ENCODE data around the gene PLSCR3. TPM values are rescaled to one million over a fixed set of nuclear protein-coding genes. Genes with fewer than 3 reads are reported as not detected.

PLSCR3 gene
- total RNA-seq, 4 donors from 2014 or later = 18.3 to 21.6 (median 19.9) TPM

DNA sequence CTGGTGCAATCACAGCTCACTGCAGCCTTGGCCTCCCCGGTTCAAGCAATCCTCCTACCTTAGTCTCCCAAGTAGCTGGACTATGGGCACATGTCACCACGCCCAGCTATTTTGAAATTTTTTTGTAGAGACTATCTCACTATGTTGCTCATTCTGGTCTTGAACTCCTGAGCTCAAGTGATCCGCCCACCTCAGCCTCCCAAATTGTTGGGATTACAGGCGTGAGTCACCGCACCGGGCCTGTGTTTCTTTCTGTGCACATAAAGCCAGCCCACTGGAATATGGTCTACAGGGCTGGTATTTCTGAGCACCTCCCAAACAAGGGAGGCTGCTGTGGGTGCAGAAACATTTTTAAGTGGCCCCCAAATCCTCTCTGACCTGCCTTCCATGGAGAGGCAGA, 31.0 kb downstream of the PLSCR3 start:
- TF ChIP-seq, protein P1, sequence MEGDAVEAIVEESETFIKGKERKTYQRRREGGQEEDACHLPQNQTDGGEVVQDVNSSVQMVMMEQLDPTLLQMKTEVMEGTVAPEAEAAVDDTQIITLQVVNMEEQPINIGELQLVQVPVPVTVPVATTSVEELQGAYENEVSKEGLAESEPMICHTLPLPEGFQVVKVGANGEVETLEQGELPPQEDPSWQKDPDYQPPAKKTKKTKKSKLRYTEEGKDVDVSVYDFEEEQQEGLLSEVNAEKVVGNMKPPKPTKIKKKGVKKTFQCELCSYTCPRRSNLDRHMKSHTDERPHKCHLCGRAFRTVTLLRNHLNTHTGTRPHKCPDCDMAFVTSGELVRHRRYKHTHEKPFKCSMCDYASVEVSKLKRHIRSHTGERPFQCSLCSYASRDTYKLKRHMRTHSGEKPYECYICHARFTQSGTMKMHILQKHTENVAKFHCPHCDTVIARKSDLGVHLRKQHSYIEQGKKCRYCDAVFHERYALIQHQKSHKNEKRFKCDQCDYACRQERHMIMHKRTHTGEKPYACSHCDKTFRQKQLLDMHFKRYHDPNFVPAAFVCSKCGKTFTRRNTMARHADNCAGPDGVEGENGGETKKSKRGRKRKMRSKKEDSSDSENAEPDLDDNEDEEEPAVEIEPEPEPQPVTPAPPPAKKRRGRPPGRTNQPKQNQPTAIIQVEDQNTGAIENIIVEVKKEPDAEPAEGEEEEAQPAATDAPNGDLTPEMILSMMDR (IDR thresholded peaks at IDR 0.05) = no peak
- no peak for TF ChIP-seq POLR2A (IDR thresholded peaks at IDR 0.05)
- H3K4me3 ChIP-seq (replicated peaks in 1 of 3) = no peak overlapping the region
- intact Hi-C loops (cut with DNase I) = loop anchor here (5.0 kb wide), 1 partner anchor 59 kb away; the partner anchor contains the start of gene SPEM1
- H3K27me3 ChIP-seq = no peaks in the 10 kb centered on the region
- no peaks in the 10 kb centered on the region for H3K9me3 ChIP-seq
- no peaks in the 10 kb centered on the region for H3K36me3 ChIP-seq
- 91 to 96% methylated on average over 6 of the region's 6 CpGs for WGBS, 2 donors
- H3K4me1 ChIP-seq = no peaks in the 10 kb centered on the region
- no peak for DNase-seq
- H3K27ac ChIP-seq = no peak overlapping the region

DNA sequence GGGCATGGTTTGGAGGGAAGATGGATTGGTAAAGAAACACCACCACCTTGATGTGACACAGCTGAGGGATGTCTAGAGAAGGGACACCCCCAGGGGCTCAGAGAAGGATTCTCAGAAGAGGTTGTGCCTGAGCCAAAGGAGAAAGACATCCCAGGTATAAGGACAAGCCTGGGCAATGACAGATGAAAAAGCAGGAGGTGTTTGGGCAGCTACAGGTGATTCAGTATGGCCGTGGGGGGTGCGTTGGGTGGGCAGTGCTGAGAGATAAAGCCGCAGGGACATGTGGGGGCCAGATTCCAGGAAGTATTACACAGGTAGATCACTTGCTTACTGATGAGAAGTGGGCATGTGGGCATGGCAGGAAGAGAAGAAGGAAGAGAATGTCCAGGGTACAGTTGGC, 32.4 kb downstream of the PLSCR3 start:
- Histone ChIP-seq H3K27ac (no peak overlapping the region), H3K9me3 (no peaks in the 10 kb centered on the region), H3K36me3 (no peaks in the 10 kb centered on the region), H3K27me3 (no peaks in the 10 kb centered on the region), H3K4me1 (no peaks in the 10 kb centered on the region), H3K4me3 (replicated peaks in 1 of 3) (no peak overlapping the region)
- DNase-seq = no peak
- TF ChIP-seq, protein P1 (IDR thresholded peaks at IDR 0.05) = no peak
- TF ChIP-seq POLR2A (IDR thresholded peaks at IDR 0.05) = no peak
- WGBS, 2 donors = 69 to 85% methylated on average over 3 of the region's 3 CpGs
- intact Hi-C loops (cut with DNase I) = loop anchor here (5.0 kb wide), 1 partner anchor 60 kb away; the partner anchor contains the start of gene SPEM1

DNA sequence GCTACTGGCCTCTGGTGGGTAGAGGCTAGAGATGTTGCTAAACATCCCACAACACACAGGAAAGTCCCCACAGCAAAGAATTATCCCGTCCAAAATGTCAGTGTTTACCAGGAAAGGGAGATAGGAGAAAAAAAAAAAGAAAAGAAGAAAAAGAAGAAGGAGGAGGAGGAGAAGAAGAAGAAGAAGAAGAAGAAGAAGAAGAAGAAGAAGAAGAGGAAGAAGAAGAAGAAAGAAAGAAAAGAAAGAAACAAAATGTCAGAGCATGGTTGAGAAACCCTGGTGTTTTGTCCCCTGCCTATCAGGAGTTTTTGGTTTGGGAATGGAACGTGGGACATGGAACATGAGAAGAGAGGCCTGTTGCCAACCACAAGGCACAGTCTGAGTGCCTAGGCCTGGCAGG, 36.9 kb downstream of the PLSCR3 start:
- H3K36me3 ChIP-seq = no peaks in the 10 kb centered on the region
- no peak overlapping the region for H3K27ac ChIP-seq
- TF ChIP-seq POLR2A (IDR thresholded peaks at IDR 0.05) = no peak
- TF ChIP-seq, protein P1 (IDR thresholded peaks at IDR 0.05) = no peak
- H3K27me3 ChIP-seq = no peaks in the 10 kb centered on the region
- peaks cover 6 to 34% of the 10 kb centered on the region in 2 donors for H3K4me1 ChIP-seq
- WGBS, 2 donors = 77 to 81% methylated on average over 2 of the region's 2 CpGs
- intact Hi-C loops (cut with DNase I) = loop anchor here (5.0 to 10.0 kb wide), 2 partner anchors 127 to 205 kb away; partner anchors contain the start of genes POLR2A, SENP3 and SLC35G6
- H3K9me3 ChIP-seq = no peaks in the 10 kb centered on the region
- H3K4me3 ChIP-seq (replicated peaks in 1 of 3) = no peak overlapping the region
- DNase-seq = no peak

DNA sequence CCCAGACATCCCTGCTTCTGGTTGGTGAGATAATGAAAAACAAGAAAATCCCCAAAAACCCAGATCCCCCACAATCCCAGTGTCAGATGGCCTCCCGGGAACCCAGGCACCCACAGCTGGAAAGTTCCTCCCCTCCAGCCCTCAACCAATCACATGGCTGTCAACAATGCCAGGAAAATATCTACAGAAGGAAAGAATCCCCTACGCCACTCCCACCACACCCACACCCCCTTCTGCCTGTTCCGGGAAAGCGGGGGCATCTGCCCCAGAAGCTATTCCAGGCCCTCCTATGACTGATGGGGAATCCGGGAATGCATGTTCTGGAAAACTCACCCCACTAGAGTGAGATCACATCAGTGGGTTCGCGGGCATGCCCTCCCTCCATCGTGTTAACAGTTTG, 37.6 kb downstream of the PLSCR3 start:
- Histone ChIP-seq H3K27ac (no peak overlapping the region), H3K36me3 (no peaks in the 10 kb centered on the region), H3K27me3 (no peaks in the 10 kb centered on the region), H3K4me3 (replicated peaks in 1 of 3) (no peak overlapping the region), H3K9me3 (no peaks in the 10 kb centered on the region), H3K4me1 (peaks cover 8 to 34% of the 10 kb centered on the region in 2 donors)
- TF ChIP-seq POLR2A (IDR thresholded peaks at IDR 0.05) = no peak
- TF ChIP-seq, protein P1 (IDR thresholded peaks at IDR 0.05) = no peak
- intact Hi-C loops (cut with DNase I) = loop anchor here (5.0 to 10.0 kb wide), 2 partner anchors 128 to 206 kb away; partner anchors contain the start of genes POLR2A, SENP3 and SLC35G6
- no peak for DNase-seq
- 63 to 84% methylated on average over 7 of the region's 8 CpGs for WGBS, 2 donors

DNA sequence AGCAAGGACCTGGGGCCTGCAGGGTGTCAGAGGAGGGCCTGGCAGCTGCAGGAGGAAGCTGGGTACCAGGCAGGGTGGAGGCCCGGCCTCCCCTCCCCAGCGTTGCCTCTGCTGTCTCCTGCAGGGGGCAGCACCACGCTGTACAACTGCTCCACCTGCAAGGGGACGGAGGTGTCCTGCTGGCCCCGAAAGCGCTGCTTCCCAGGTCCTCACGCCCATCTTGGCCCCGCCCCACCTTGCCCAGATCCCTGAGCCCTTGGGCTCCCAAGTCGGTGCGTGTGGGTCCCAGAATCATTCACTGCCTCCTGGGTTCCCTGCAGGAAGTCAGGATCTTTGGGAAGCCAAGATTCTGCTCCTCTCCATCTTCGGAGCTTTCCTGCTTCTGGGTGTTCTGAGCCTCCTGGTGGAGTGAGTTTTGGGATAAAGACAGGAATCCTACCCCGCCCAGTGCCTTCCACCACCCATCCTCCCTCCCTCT, 38.2 kb downstream of the PLSCR3 start:
- no peaks in the 10 kb centered on the region for H3K36me3 ChIP-seq
- TF ChIP-seq, protein P1 (IDR thresholded peaks at IDR 0.05) = peak; percentile 49 to 85 (median 79)
- TF ChIP-seq POLR2A (IDR thresholded peaks at IDR 0.05) = no peak
- peaks cover 8 to 34% of the 10 kb centered on the region in 2 donors for H3K4me1 ChIP-seq
- no peak overlapping the region for H3K4me3 ChIP-seq (replicated peaks in 1 of 3)
- intact Hi-C loops (cut with DNase I) = loop anchor here (5.0 to 10.0 kb wide), 2 partner anchors 129 to 206 kb away; partner anchors contain the start of genes POLR2A, SENP3 and SLC35G6
- no peaks in the 10 kb centered on the region for H3K9me3 ChIP-seq
- no peak overlapping the region for H3K27ac ChIP-seq
- 13 to 30% methylated on average over 4 to 12 of the region's 12 CpGs for whole genome bisulfite sequencing, 2 donors
- peak; percentile 74 to 83 for DNase-seq
- H3K27me3 ChIP-seq = no peaks in the 10 kb centered on the region

Data from thyroid gland (tissue), 4 donors.